HG02763 (cell line): ENCODE data around the gene MBTPS1.

Experiments
- ATAC-seq: cut with Tn5 transposase; IDR thresholded peaks from one replicate; pipeline ENCODE4 v1.9.1; 2021; ENCODE audit warnings: mild to moderate bottlenecking, moderate library complexity; ENCODE audit not compliant: unreplicated experiment

MBTPS1 gene

GRCh38 chr16:84055366-84055765 is 61.4 kb downstream of the MBTPS1 start:
- no peak for ATAC-seq

- ATAC-seq, result no peak
These were observed 61.8 kb downstream of the MBTPS1 start for GRCh38 chr16:84054916-84055315.

GRCh38 chr16:84054271-84054670 is 62.5 kb downstream of the MBTPS1 start:
- ATAC-seq, result no peak

GRCh38 chr16:84053237-84053636 is 63.5 kb downstream of the MBTPS1 start:
- ATAC-seq, result no peak

GRCh38 chr16:84052071-84052622 is 64.6 kb downstream of the MBTPS1 start:
- no peak for ATAC-seq

GRCh38 chr16:84050316-84050715 is 66.4 kb downstream of the MBTPS1 start:
- no peak for ATAC-seq

- ATAC-seq, result no peak
These were observed 67.2 kb downstream of the MBTPS1 start for GRCh38 chr16:84049403-84050060.

- ATAC-seq, result no peak
These were observed 67.9 kb downstream of the MBTPS1 start for GRCh38 chr16:84048871-84049270.

GRCh38 chr16:84048270-84048669 is 68.5 kb downstream of the MBTPS1 start:
- ATAC-seq, result no peak

GRCh38 chr16:84047626-84048025 is 69.1 kb downstream of the MBTPS1 start:
- ATAC-seq, result no peak

- no peak for ATAC-seq
These were observed 69.5 kb downstream of the MBTPS1 start for GRCh38 chr16:84047206-84047605.

- ATAC-seq, result no peak
These were observed 70.8 kb downstream of the MBTPS1 start for GRCh38 chr16:84045818-84046470.

GRCh38 chr16:84045001-84045817 is 71.5 kb downstream of the MBTPS1 start:
- no peak for ATAC-seq

- ATAC-seq, result no peak
These were observed 72.6 kb downstream of the MBTPS1 start for GRCh38 chr16:84044118-84044488.

- no peak for ATAC-seq
These were observed 73.1 kb downstream of the MBTPS1 start for GRCh38 chr16:84043486-84044117.

GRCh38 chr16:84042879-84043485 is 73.8 kb downstream of the MBTPS1 start:
- ATAC-seq, result no peak

- ATAC-seq, result no peak
These were observed 74.3 kb downstream of the MBTPS1 start, which contains the start of gene SLC38A8 for GRCh38 chr16:84042308-84042878. Gene SLC38A8, minus strand, starts transcription at chr16:84042795. Its CDS starts 638 bp downstream, at chr16:84042157.

- no peak for ATAC-seq
These were observed 74.9 kb downstream of the MBTPS1 start for GRCh38 chr16:84041881-84042280.

GRCh38 chr16:84040823-84041820 is 75.6 kb downstream of the MBTPS1 start:
- no peak for ATAC-seq
